PFSK-1 (cell line): ENCODE measurements around the gene ARHGAP42.

Experiments used
- FOXP2 ChIP-seq: optimal IDR thresholded peaks from 2 replicates; pipeline ENCODE3; 2011; ENCODE audit warnings: borderline replicate concordance, control low read depth, inconsistent platforms; ENCODE audit not compliant: insufficient read depth; ENCODE audit errors: extremely low read length, extremely low read depth
- POLR2AphosphoS5 ChIP-seq: IDR thresholded peaks from 2 replicates; pipeline ENCODE4 v1.6.1; 2012; ENCODE audit warnings: low read depth, mild to moderate bottlenecking, control low read depth, low read length, moderate library complexity
- REST ChIP-seq, 2 experiments: IDR thresholded peaks; 2 replicates each; pipeline versions ENCODE4 v1.6.1 to v1.8.0; 2011 to 2012; ENCODE audit warnings: low read depth in 2 of 2, low read length in 2 of 2, control low read depth in 1 of 2, inconsistent platforms in 1 of 2, mild to moderate bottlenecking in 1 of 2, moderate library complexity in 1 of 2; ENCODE audit not compliant: insufficient read depth in 1 of 2
- SIN3A ChIP-seq: IDR thresholded peaks from 2 replicates; pipeline ENCODE4 v1.6.1; 2012; ENCODE audit warnings: mild to moderate bottlenecking, low read length, moderate library complexity, borderline replicate concordance; ENCODE audit not compliant: insufficient read depth
- TAF1 ChIP-seq: IDR thresholded peaks from 2 replicates; pipeline ENCODE4 v1.6.1; 2012; ENCODE audit warnings: low read length, control low read depth, borderline replicate concordance; ENCODE audit not compliant: insufficient read depth

The ARHGAP42 gene

DNA sequence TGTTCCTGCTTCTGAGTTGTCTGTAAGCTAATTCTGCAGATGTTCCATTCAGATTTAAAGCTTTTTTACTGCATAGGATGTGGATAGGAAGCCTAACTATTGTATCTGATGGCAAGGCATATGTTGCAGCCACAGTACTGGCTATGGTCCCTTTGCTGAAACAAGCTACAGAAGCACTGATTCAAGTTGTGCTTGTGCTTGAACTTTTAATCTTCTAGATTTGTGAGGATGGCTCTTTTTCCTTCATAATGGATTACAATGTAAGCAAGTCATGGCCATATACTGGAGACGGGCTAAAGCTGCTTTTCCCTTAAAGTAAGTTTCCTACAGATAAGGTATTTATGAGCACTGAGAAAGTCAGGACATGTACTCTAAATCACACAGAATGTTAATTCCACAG, 303.8 kb downstream of the ARHGAP42 start:
- no peak for TF ChIP-seq TAF1
- TF ChIP-seq REST (IDR thresholded peaks at IDR 0.05; ENCODE audit: insufficient read depth in 1 of 2, low read depth in 2 of 2, low read length in 2 of 2), result no peak
- TF ChIP-seq SIN3A, result no peak
- no peak for TF ChIP-seq FOXP2
- TF ChIP-seq POLR2AphosphoS5, result no peak

DNA sequence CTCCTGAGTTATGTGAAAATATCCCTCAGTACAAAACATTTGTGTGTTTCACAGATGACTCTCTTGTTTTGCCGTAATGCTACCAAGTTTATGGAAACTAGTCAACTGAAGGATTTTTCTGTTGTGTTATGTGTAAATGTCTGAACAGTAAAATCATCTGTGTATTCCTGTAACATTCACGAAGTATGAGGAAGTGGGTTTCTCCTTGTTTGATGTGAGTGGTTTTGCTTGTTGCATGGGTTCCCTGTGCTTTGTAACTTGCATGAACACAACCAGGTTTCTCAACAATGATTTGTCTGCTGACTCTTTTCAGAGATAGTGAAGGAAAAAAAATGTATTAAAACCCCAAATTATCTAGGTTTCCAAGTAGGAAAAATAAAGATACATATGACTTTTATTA, 304.5 kb downstream of the ARHGAP42 start:
- TF ChIP-seq SIN3A (no peak), TAF1 (no peak), POLR2AphosphoS5 (no peak), FOXP2 (no peak), REST (IDR thresholded peaks at IDR 0.05; ENCODE audit: insufficient read depth in 1 of 2, low read depth in 2 of 2, low read length in 2 of 2) (no peak)

DNA sequence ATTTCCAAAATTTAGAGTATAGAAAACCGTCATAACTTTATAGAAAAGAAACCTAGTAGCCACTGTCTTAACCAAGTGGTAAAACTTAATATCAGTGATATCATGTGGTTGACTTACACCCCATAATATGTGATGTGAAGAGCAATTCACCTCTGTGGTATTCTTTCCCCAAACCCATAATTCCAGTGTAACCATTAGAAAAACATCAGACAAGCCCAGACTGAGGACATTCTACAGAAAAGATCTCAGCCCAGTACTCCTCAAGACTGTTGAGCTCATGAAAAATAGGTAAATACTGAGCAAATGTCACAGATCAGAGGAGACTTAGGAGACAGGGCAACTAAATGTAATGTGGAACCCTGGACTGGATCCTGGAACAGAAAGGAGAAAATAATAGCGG, 307.9 kb downstream of the ARHGAP42 start:
- TF ChIP-seq REST (IDR thresholded peaks at IDR 0.05; ENCODE audit: insufficient read depth in 1 of 2, low read depth in 2 of 2, low read length in 2 of 2) (no peak), POLR2AphosphoS5 (no peak), SIN3A (no peak), FOXP2 (no peak), TAF1 (no peak)

GRCh38 chr11:100999756-101000155, 312.7 kb downstream of the ARHGAP42 start:
- TF ChIP-seq REST (IDR thresholded peaks at IDR 0.05; ENCODE audit: insufficient read depth in 1 of 2, low read depth in 2 of 2, low read length in 2 of 2), result no peak
- no peak for TF ChIP-seq SIN3A
- TF ChIP-seq POLR2AphosphoS5, result no peak
- no peak for TF ChIP-seq FOXP2
- TF ChIP-seq TAF1, result no peak

DNA sequence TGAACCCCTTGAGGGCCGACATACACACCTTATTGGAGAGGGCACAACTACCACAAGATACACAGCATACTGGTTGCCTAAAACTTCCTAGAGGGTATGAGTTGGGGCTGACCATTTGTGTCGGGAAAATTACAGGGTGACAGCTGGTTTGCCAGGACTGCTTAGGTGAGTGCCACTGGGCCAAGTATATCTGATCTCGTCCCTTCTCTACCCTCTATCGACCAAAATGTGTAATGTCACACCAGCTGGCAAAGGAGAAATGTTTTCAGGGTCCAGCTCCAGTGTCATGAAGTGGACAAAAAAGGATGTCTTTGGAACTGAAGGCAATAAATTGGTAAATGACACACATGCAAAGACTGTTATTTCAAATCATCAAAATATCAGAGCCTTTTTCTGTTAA, 316.4 kb downstream of the ARHGAP42 start:
- TF ChIP-seq POLR2AphosphoS5, result no peak
- TF ChIP-seq SIN3A, result no peak
- no peak for TF ChIP-seq FOXP2
- TF ChIP-seq REST (IDR thresholded peaks at IDR 0.05; ENCODE audit: insufficient read depth in 1 of 2, low read depth in 2 of 2, low read length in 2 of 2), result no peak
- TF ChIP-seq TAF1, result no peak
